Measurements from ENCODE around the gene DDX54.

Gene DDX54

DNA sequence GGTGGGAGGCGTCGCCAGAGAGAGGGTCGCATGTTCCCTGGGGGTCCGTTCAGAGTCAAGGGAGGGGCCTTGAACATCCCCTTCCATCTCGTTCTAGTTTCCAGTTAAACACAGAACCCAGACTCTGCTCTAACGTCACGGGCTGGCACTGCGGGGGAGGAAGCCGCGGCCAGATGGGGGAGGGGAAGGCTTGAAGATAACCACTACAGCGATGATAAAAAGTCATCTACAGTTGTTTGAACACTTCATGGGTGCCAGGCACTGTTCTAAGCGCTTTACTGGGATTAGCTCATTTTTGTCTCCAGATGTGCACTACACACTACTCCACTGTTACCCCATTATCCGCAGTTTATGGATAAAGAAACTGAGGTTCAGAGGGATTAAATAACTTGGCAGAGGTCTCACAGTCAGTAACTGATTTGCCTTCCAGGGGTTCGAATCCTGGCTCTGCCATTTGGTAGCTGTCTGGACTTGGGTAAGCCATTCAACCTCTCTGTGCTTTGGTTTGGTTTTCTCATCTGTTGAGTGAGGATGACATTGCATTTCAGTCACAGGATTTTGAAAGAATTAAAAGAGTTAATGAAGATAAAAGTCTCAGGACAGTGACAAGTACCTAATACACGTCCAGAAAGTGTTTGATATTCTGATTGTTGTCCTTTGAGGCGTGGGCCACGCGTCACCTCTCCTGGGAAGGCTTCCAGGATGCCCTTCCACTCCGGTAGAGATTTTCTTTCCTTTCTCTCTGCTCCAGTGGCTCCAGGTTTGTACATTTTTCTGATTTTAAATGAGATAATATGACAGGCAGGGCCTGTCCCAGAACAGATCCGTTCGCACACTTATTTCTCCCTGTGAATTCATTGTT is 48.9 kb downstream of the DDX54 start:
- H3K4me3 ChIP-seq (replicated peaks; ENCODE audit: low read depth, low read length) = no peak overlapping the region
- DNase-seq (ENCODE audit: extremely low read depth, low read depth) = no peak
- no peak for TF ChIP-seq CTCF (IDR thresholded peaks at IDR 0.05; ENCODE audit: low read depth, low read length, missing control alignments)

- no peak for DNase-seq (ENCODE audit: extremely low read depth, low read depth)
- peak; percentile 28 for TF ChIP-seq CTCF (IDR thresholded peaks at IDR 0.05; ENCODE audit: low read depth, low read length, missing control alignments)
- no peak within 1 kb of the TSS for H3K4me3 ChIP-seq (replicated peaks; ENCODE audit: low read depth, low read length)
Observed at GRCh38 chr12:113135178-113136127, 49.8 kb downstream of the DDX54 start, which contains the start of gene RASAL1. Gene RASAL1 (minus strand): TSS chr12:113135761. CDS start chr12:113135462, 299 bp downstream.

DNA sequence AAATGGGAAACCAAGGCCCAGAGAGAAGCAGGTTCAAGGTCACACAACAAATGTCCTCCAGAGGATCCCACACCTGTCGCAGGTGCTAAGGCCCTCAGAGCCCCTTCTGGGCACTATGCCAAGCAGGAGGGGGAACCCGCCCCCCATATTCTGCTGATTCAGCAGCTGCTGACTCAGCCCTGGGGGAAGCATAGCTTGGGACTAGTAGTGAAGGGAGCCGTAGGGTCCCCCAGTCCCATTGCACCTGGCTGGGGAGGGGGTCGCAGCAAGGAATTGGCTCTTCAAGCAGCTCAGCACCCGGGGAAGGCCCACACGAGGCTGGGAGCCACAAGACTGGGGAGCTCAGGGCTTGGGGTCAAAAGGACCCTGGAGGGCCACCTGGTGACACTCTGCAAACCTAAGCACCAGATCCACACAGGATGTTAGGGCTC is 50.7 kb downstream of the DDX54 start:
- DNase-seq (ENCODE audit: extremely low read depth, low read depth) = no peak
- no peak overlapping the region for H3K4me3 ChIP-seq (replicated peaks; ENCODE audit: low read depth, low read length)
- no peak for TF ChIP-seq CTCF (IDR thresholded peaks at IDR 0.05; ENCODE audit: low read depth, low read length, missing control alignments)

- H3K4me3 ChIP-seq (replicated peaks; ENCODE audit: low read depth, low read length) = no peak overlapping the region
- DNase-seq (ENCODE audit: extremely low read depth, low read depth) = no peak
- no peak for TF ChIP-seq CTCF (IDR thresholded peaks at IDR 0.05; ENCODE audit: low read depth, low read length, missing control alignments)
Observed at GRCh38 chr12:113134071-113134470, 51.2 kb downstream of the DDX54 start.

- no peak for DNase-seq (ENCODE audit: extremely low read depth, low read depth)
- TF ChIP-seq CTCF (IDR thresholded peaks at IDR 0.05; ENCODE audit: low read depth, low read length, missing control alignments) = no peak
- no peak overlapping the region for H3K4me3 ChIP-seq (replicated peaks; ENCODE audit: low read depth, low read length)
Observed at GRCh38 chr12:113133666-113134065, 51.6 kb downstream of the DDX54 start.

- no peak for TF ChIP-seq CTCF (IDR thresholded peaks at IDR 0.05; ENCODE audit: low read depth, low read length, missing control alignments)
- DNase-seq (ENCODE audit: extremely low read depth, low read depth) = no peak
Observed at GRCh38 chr12:113133036-113133435, 52.2 kb downstream of the DDX54 start.

More at GRCh38 chr12:113133036-113133435, 52.2 kb downstream of the DDX54 start:
- H3K4me3 ChIP-seq (replicated peaks; ENCODE audit: low read depth, low read length) = no peak overlapping the region

All from HFF-Myc (cell line).